Endothelial cell of umbilical vein (primary cell): ENCODE measurements around the gene WIZ. TPM values are rescaled to one million over a fixed set of nuclear protein-coding genes. Genes with fewer than 3 reads are reported as not detected.

ENCODE experiments used
- BruUV-seq: library from RNA; stranded (reverse); fragments of 400-500 nt; replicated peaks from 2 replicates; lab custom pipeline; 2021; lab: Mats Ljungman, UMichigan
- CTCF ChIA-PET: fragments of 300-600, 350-600 bp; sonication (Branson Sonifier 250); formaldehyde crosslinking; loops from one replicate; lab custom pipeline; 2021; ENCODE audit warnings: antibody characterized with exemption, inconsistent platforms; lab: Charles Lee
- POLR2A ChIA-PET: fragments of 300-600, 350-600 bp; sonication (Branson Sonifier 250); formaldehyde crosslinking; loops from one replicate; lab custom pipeline; 2021; ENCODE audit warnings: antibody characterized with exemption, inconsistent platforms; lab: Charles Lee
- DNase-seq: peaks from one replicate; pipeline ENCODE4 v3.0.0-alpha.2; 2011; ENCODE audit warnings: low read depth, low spot score
- FAIRE-seq: peaks from 2 replicates; lab custom pipeline; 2011; peaks lifted over from hg19 to GRCh38; lab: Jason Lieb, UNC
- H2AFZ ChIP-seq: 2 replicates; pipeline ENCODE4 v1.6.0; 2012; ENCODE audit warnings: low read depth, low read length, control low read depth, inconsistent platforms
- H3K27ac ChIP-seq: 2 replicates; pipeline ENCODE4 v1.5.1; 2011; ENCODE audit warnings: low read depth, mild to moderate bottlenecking, control low read depth, low read length, moderate library complexity; ENCODE audit not compliant: insufficient read depth
- H3K27me3 ChIP-seq, 2 experiments: 2 replicates each; pipeline versions ENCODE4 v1.6.0 to v1.6.1; 2011; ENCODE audit warnings: low read length in 2 of 2, mixed read lengths in 1 of 2; ENCODE audit not compliant: control insufficient read depth in 2 of 2, insufficient read depth in 2 of 2
- H3K36me3 ChIP-seq, 2 experiments: 2 replicates in 1 of 2; 3 replicates in 1 of 2; pipeline ENCODE4 v1.5.1; 2011; ENCODE audit warnings: low read length in 2 of 2, mild to moderate bottlenecking in 1 of 2, moderate library complexity in 1 of 2; ENCODE audit not compliant: control insufficient read depth in 2 of 2, insufficient read depth in 2 of 2; ENCODE audit errors: extremely low read depth in 1 of 2
- H3K4me1 ChIP-seq: 3 replicates; pipeline ENCODE4 v1.5.1; 2011; ENCODE audit warnings: mild to moderate bottlenecking, low read length; ENCODE audit not compliant: control insufficient read depth, insufficient read depth; ENCODE audit errors: extremely low read depth
- H3K4me2 ChIP-seq: 2 replicates; pipeline ENCODE4 v1.6.1; 2011; ENCODE audit warnings: low read length, control low read depth, mixed read lengths; ENCODE audit not compliant: insufficient read depth
- H3K4me3 ChIP-seq, 3 experiments: fragments of 200-600 bp in 1 of 3; sonication (generic), shearing (Covaris generic) in 1 of 3; replicated peaks in 1 of 3; 2 replicates each; pipeline ENCODE4 v1.5.1; 2011 to 2016; ENCODE audit warnings: control low read depth in 3 of 3, low read length in 3 of 3, mild to moderate bottlenecking in 2 of 3, inconsistent platforms in 1 of 3, low read depth in 1 of 3, moderate library complexity in 1 of 3; ENCODE audit not compliant: insufficient read depth in 1 of 3
- H3K79me2 ChIP-seq: 2 replicates; pipeline ENCODE4 v1.6.0; 2012; ENCODE audit warnings: low read length, inconsistent platforms; ENCODE audit not compliant: control insufficient read depth, insufficient read depth
- H3K9ac ChIP-seq: replicated peaks from 2 replicates; pipeline ENCODE3; 2011; ENCODE audit warnings: low read length, control low read depth; ENCODE audit not compliant: insufficient read depth; ENCODE audit errors: extremely low read depth
- H3K9me1 ChIP-seq: replicated peaks from 3 replicates; pipeline ENCODE4 v1.6.0; 2011; ENCODE audit warnings: mild to moderate bottlenecking, low read length; ENCODE audit not compliant: control insufficient read depth, insufficient read depth; ENCODE audit errors: extremely low read depth
- H3K9me3 ChIP-seq: replicated peaks from 2 replicates; pipeline ENCODE4 v1.5.1; 2012; ENCODE audit warnings: low read length, inconsistent platforms; ENCODE audit not compliant: control insufficient read depth, insufficient read depth
- H4K20me1 ChIP-seq: replicated peaks from 2 replicates; pipeline ENCODE3; 2011; ENCODE audit warnings: mild to moderate bottlenecking, low read length; ENCODE audit not compliant: control insufficient read depth, insufficient read depth; ENCODE audit errors: extremely low read depth
- CTCF ChIP-seq, 2 donors: IDR thresholded peaks; 1 replicate in 1 of 2; 2 replicates in 1 of 2; pipeline ENCODE4 v1.5.1; 2011; ENCODE audit warnings: low read length in 2 of 2, mild to moderate bottlenecking in 2 of 2, moderate library complexity in 2 of 2, control low read depth in 1 of 2, inconsistent platforms in 1 of 2, low read depth in 1 of 2; ENCODE audit not compliant: insufficient read depth in 1 of 2; ENCODE audit errors: extremely low read depth in 1 of 2
- EZH2 ChIP-seq: IDR thresholded peaks from 2 replicates; pipeline ENCODE4 v1.6.1; 2012; ENCODE audit warnings: borderline replicate concordance, low read depth, mild to moderate bottlenecking, moderate library complexity, low read length, inconsistent platforms; ENCODE audit not compliant: severe bottlenecking
- FOS ChIP-seq: IDR thresholded peaks from 2 replicates; pipeline ENCODE4 v1.6.1; 2011; ENCODE audit warnings: mild to moderate bottlenecking, low read length, moderate library complexity, borderline replicate concordance; ENCODE audit not compliant: insufficient read depth
- GATA2 ChIP-seq: IDR thresholded peaks from 2 replicates; pipeline ENCODE4 v1.7.0; 2011; ENCODE audit warnings: low read depth, mild to moderate bottlenecking, moderate library complexity, mixed read lengths, low read length; ENCODE audit not compliant: insufficient read length, insufficient read depth
- JUN ChIP-seq: IDR thresholded peaks from 2 replicates; pipeline ENCODE4 v1.6.1; 2011; ENCODE audit warnings: borderline replicate concordance, low read depth; ENCODE audit not compliant: insufficient read length, insufficient read depth
- MAX ChIP-seq: IDR thresholded peaks from 2 replicates; pipeline ENCODE4 v1.6.1; 2011; ENCODE audit not compliant: insufficient read depth, insufficient read length
- MYC ChIP-seq: IDR thresholded peaks from one replicate; pipeline ENCODE4 v1.6.1; 2011; ENCODE audit warnings: mild to moderate bottlenecking, low read depth, low read length
- POLR2A ChIP-seq: IDR thresholded peaks from 2 replicates; pipeline ENCODE4 v1.6.1; 2012; ENCODE audit warnings: low read depth, mild to moderate bottlenecking, control low read depth, low read length
- POLR2AphosphoS5 ChIP-seq: IDR thresholded peaks from 2 replicates; pipeline ENCODE4 v1.6.1; 2012; ENCODE audit warnings: low read depth, mild to moderate bottlenecking, control low read depth, low read length, moderate library complexity; ENCODE audit not compliant: insufficient read depth
- dilution Hi-C: fragments of 300-500 bp; cut with MboI; formaldehyde crosslinking; loops from one replicate; pipeline ENCODE4 v1.15.0; 2019; ENCODE audit warnings: low sequenced_read_pairs; ENCODE audit not compliant: extremely low pct_ligation_motif_present
- intact Hi-C: fragments of 100-400 bp; cut with micrococcal nuclease; formaldehyde crosslinking; loops from one replicate; pipeline ENCODE4 v1.10.0; 2022
- polyA plus RNA-seq, 4 experiments: library from polyadenylated mRNA; depleted of rRNA in 3 of 4; stranded (reverse) in 3 of 4; unstranded in 1 of 4; fragments of >200 nt; gene quantifications; 2 replicates each; pipeline versions ENCODE4 v1.2.1 to v1.2.3, GENCODE V29; 2011 to 2012; ENCODE audit warnings: missing spikeins in 1 of 4
- total RNA-seq: library from RNA; stranded (reverse); gene quantifications from 2 replicates; pipeline ENCODE4 v1.2.3, GENCODE V29; 2021

WIZ gene
- total and polyA plus RNA-seq, 2 donors (not counting 3 experiments of a cell fraction or from before 2014, with no cell fraction given), result 21.0 to 47.2 TPM

DNA sequence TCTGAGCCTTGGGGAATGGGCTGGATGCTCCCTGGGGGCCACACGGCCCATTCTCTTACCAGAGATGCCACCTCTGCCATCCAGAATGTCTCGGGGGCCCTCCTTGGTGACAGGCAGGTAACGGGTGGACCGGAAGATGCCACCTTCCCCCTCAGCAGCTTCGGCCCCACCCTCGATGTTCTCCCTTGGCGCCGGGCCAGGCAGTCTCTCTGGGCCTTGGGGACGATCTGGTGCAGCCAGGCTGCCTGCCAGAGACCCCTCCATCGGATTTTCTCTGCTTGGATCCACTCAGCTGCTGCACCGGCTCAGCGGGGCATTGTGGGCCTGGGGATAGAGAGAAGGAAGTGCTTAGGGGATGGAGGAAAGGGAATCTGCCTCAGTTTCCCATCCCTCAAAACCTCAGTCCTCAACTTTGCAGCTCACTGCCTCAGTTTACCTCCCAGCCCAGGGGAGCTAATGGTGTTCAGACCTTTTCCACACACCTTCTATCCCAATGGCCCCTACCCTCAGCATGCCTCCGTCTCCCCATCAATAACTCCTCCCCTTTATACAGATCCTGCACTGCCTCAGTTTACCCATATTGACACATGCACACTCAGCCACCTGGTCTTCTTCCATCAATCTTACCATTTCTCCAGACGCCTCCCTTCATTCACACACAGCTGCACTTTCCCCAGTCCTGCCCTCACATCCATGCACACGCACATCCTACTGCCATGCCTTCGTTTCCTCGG lies 1.5 kb downstream of the WIZ start:
- Histone ChIP-seq H3K4me1 (peaks cover 14% of the 10 kb centered on the region), H3K4me2 (peak overlapping the region; percentile 53), H3K9me1 (no peaks in the 10 kb centered on the region), H3K27me3 (no peaks in the 10 kb centered on the region), H3K4me3 (no peak overlapping the region), H4K20me1 (no peaks in the 10 kb centered on the region), H3K9ac (no peak overlapping the region), H3K27ac (no peak overlapping the region), H3K79me2 (no peaks in the 10 kb centered on the region), H3K36me3 (no peaks in the 10 kb centered on the region), H2AFZ (no peak overlapping the region), H3K9me3 (no peaks in the 10 kb centered on the region)
- TF ChIP-seq CTCF (IDR thresholded peaks at IDR 0.05; ENCODE audit: extremely low read depth in 1 of 2, insufficient read depth in 1 of 2, low read depth in 1 of 2, low read length in 2 of 2) (no peak), JUN (no peak), POLR2A (no peak), POLR2AphosphoS5 (no peak), GATA2 (no peak), FOS (no peak), MAX (no peak), EZH2 (no peak), MYC (no peak)
- dilution Hi-C loops, result no loop called here
- DNase-seq, result no peak
- BruUV-seq, result no TSS peak
- ChIA-PET POLR2A (no interaction called here), CTCF (interaction anchor here (1.0 to 1.5 kb wide), 2 partner anchors 15 to 29 kb away, joined by 3 read pairs; partner anchors contain the start of gene AKAP8L)
- no peak for FAIRE-seq
- intact Hi-C loops, result no loop called here
